K562 (cell line): Measurements from ENCODE around the gene CLCN6. TPM values are rescaled to one million over a fixed set of nuclear protein-coding genes. Genes with fewer than 3 reads are reported as not detected.

Source experiments
- ARNT ChIP-seq, 2 experiments: fragments of 450-650 bp; IDR thresholded peaks; 2 replicates each; pipeline ENCODE4 v1.6.1; 2016; ENCODE audit warnings: mild to moderate bottlenecking in 1 of 2
- BCL6 ChIP-seq: fragments of 250-450 bp; sonication (Bioruptor Pico); IDR thresholded peaks from 2 replicates; pipeline ENCODE4 v1.4.0; 2020
- EZH2 ChIP-seq: IDR thresholded peaks from 2 replicates; pipeline ENCODE4 v1.6.1; 2012; ENCODE audit warnings: low read depth, mild to moderate bottlenecking, inconsistent platforms, low read length, borderline replicate concordance
- HDGF ChIP-seq: fragments of 450-650 bp; IDR thresholded peaks from 2 replicates; pipeline ENCODE4 v1.6.1; 2016
- HMGN3 ChIP-seq: IDR thresholded peaks from 2 replicates; pipeline ENCODE4 v1.6.1; 2011; ENCODE audit warnings: borderline replicate concordance, low read depth, mild to moderate bottlenecking, mixed read lengths, low read length; ENCODE audit not compliant: insufficient read length; ENCODE audit errors: extremely low read depth
- MCM7 ChIP-seq, 2 experiments: fragments of 450-650 bp; IDR thresholded peaks; 2 replicates each; pipeline ENCODE4 v1.6.1; 2016 to 2018
- MGA ChIP-seq: fragments of 450-650 bp; IDR thresholded peaks from 2 replicates; pipeline ENCODE4 v1.6.1; 2016; ENCODE audit warnings: mild to moderate bottlenecking, moderate library complexity
- NUFIP1 ChIP-seq: fragments of 450-650 bp; IDR thresholded peaks from 2 replicates; pipeline ENCODE4 v1.6.1; 2018; ENCODE audit not compliant: partially characterized antibody
- U2AF1 ChIP-seq: fragments of 200-400 bp; formaldehyde crosslinking; optimal IDR thresholded peaks from 2 replicates; pipeline ENCODE3; 2017; ENCODE audit warnings: mild to moderate bottlenecking, low read depth, low read length, moderate library complexity
- XRCC4 ChIP-seq: IDR thresholded peaks from one replicate; pipeline ENCODE4 v1.6.1; 2011; ENCODE audit not compliant: insufficient read depth, insufficient read length; ENCODE audit errors: extremely low read depth
- ZBTB43 ChIP-seq: sonication (generic); formaldehyde crosslinking; IDR thresholded peaks from 2 replicates; pipeline ENCODE4 v1.8.0; 2023; ENCODE audit warnings: mild to moderate bottlenecking, missing genetic modification reagents
- polyA plus RNA-seq, 8 experiments: library from polyadenylated mRNA; depleted of rRNA in 4 of 8; stranded (reverse) in 5 of 8; unstranded in 3 of 8; fragments of >200 nt; fragmentation: Nextera tagmentation in 2 of 8; fragmentation: Illumina TruSeq in 1 of 8; extraction: Ambion mirVana in 2 of 8; extraction: Trizol in 1 of 8; gene quantifications; 2 replicates each; pipeline versions ENCODE4 v1.2.1 to v1.2.3, GENCODE V29; 2011 to 2014; ENCODE audit warnings: inconsistent platforms in 1 of 8, missing spikeins in 1 of 8
- total RNA-seq, 7 experiments: library from RNA; depleted of rRNA in 6 of 7; stranded (reverse); fragments of >200 nt in 6 of 7; fragmentation: Illumina TruSeq in 2 of 7; extraction: Trizol in 2 of 7; gene quantifications; 2 replicates each; pipeline versions ENCODE4 v1.2.1 to v1.2.3, GENCODE V29; 2011 to 2021; ENCODE audit warnings: low replicate concordance in 1 of 7

Gene CLCN6
- total and polyA plus RNA-seq, 9 of the 15 experiments (the other 6 are each of a cell fraction or from before 2014, with no cell fraction given): 2.0 to 21.8 (median 13.6) TPM

DNA sequence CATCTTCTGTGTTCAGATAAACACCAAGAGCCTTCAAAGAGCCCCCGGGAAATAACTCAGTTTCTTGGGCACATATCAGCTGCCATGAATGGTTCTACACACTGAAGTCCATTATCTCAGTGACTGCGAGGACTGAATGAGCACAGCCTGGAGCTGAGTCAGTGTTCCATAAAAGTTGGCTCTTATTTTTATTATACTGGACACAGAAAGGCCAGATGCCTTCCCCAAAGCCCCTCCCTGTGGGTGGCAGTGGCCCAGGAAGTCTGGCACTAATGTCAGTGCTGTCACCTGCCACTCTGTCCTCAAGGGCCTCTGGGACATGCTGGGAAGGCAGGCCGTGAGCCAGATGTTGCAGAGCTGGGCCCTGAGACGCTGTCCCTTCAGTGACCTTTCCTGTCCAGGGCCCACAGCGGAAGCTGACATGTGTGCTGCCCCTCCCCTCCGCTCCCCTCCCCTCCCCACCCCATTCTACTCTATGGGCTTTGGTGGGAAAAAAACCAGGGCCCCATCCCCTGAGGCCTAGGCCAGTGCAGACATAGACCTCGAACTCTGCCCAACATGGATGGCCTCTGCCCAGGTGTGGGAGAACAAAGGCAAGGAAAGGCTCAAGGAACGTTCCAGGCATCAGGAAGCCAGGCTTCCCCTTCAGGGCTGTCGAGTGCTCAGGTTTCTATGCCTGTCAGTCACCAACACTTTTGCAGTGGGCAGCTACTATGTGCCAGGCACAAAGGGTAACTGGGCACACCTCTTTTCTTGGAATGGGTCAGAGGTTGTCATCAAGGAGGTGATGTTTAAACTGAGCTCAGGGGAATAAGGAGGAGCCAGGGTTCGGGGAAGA is 75.1 kb downstream of the CLCN6 start (continued):
- no peak for TF ChIP-seq ARNT (IDR thresholded peaks at IDR 0.05)
- no peak for TF ChIP-seq BCL6 (CRISPR knock-in tag)
- no peak for TF ChIP-seq ZBTB43 (CRISPR knock-in tag)
- TF ChIP-seq MCM7 (IDR thresholded peaks at IDR 0.05): no peak
- TF ChIP-seq HDGF: no peak
- TF ChIP-seq U2AF1: no peak
- peak; percentile 79 for TF ChIP-seq MGA
- TF ChIP-seq HMGN3: no peak
- no peak for TF ChIP-seq XRCC4
- no peak for TF ChIP-seq NUFIP1
- no peak for TF ChIP-seq EZH2
